A673 (cell line): ENCODE measurements around the gene NKX1-1. TPM values are rescaled to one million over a fixed set of nuclear protein-coding genes. Genes with fewer than 3 reads are reported as not detected.
"Not testable (repeated sequence)": the region's sequence is repeated elsewhere in the genome, so short reads cannot be mapped to it uniquely, and the experiment has no call there.

Experiments
- BruUV-seq: library from RNA; stranded (reverse); fragments of 400-500 nt; replicated peaks from 2 replicates; lab custom pipeline; 2021; lab: Mats Ljungman, UMichigan
- CTCF ChIA-PET: fragments of 300-600 bp; sonication (Branson Sonifier 250); formaldehyde crosslinking; loops from one replicate; lab custom pipeline; 2022; ENCODE audit warnings: antibody characterized with exemption; lab: Charles Lee
- POLR2A ChIA-PET: fragments of 300-600 bp; sonication (Branson Sonifier 250); formaldehyde crosslinking; loops from one replicate; lab custom pipeline; 2022; ENCODE audit warnings: antibody characterized with exemption; ENCODE audit not compliant: low non-redundant PET; lab: Charles Lee
- DNase-seq: peaks from one replicate; pipeline ENCODE4 v3.0.0-alpha.2; 2015; ENCODE audit warnings: low spot score
- H3K27ac ChIP-seq: fragments of 200-600 bp; sonication (generic); 2 replicates; pipeline ENCODE4 v1.5.1; 2016; ENCODE audit warnings: mixed run types, low read depth, mild to moderate bottlenecking, mixed read lengths, antibody characterized with exemption, low read length; ENCODE audit not compliant: poor library complexity, severe bottlenecking
- H3K27me3 ChIP-seq: fragments of 200-600 bp; sonication (generic); replicated peaks from 2 replicates; pipeline ENCODE4 v1.6.1; 2017; ENCODE audit warnings: mixed run types, low read depth, mild to moderate bottlenecking, mixed read lengths, antibody characterized with exemption, low read length; ENCODE audit not compliant: insufficient read depth, poor library complexity
- H3K36me3 ChIP-seq: fragments of 200-600 bp; sonication (generic); 2 replicates; pipeline ENCODE4 v1.6.1; 2016; ENCODE audit warnings: mixed run types, mild to moderate bottlenecking, mixed read lengths, antibody characterized with exemption, low read length; ENCODE audit not compliant: insufficient read depth, poor library complexity, severe bottlenecking
- H3K4me1 ChIP-seq: fragments of 200-600 bp; sonication (generic); 2 replicates; pipeline ENCODE4 v1.6.1; 2017; ENCODE audit warnings: mixed run types, mild to moderate bottlenecking, mixed read lengths, antibody characterized with exemption, low read length; ENCODE audit not compliant: insufficient read depth, poor library complexity, severe bottlenecking
- H3K4me3 ChIP-seq: fragments of 200-600 bp; sonication (generic); 2 replicates; pipeline ENCODE4 v1.5.1; 2016; ENCODE audit warnings: low read depth, mixed run types, mild to moderate bottlenecking, mixed read lengths, low read length; ENCODE audit not compliant: poor library complexity, severe bottlenecking
- H3K9me3 ChIP-seq: fragments of 200-600 bp; sonication (generic); 2 replicates; pipeline ENCODE4 v1.6.1; 2016; ENCODE audit warnings: mixed run types, low read depth, mild to moderate bottlenecking, mixed read lengths, antibody characterized with exemption, low read length; ENCODE audit not compliant: poor library complexity, severe bottlenecking
- CTCF ChIP-seq: fragments of 300-800, 200-600 bp; sonication (generic); conservative IDR thresholded peaks from 2 replicates; pipeline ENCODE4 v1.5.1; 2017; ENCODE audit warnings: low read depth, mild to moderate bottlenecking, antibody characterized with exemption, low read length, moderate library complexity, mixed read lengths
- EZH2 ChIP-seq: fragments of 200-600 bp; sonication (generic); IDR thresholded peaks from 2 replicates; pipeline ENCODE4 v1.6.1; 2017; ENCODE audit warnings: borderline replicate concordance, low read depth, mild to moderate bottlenecking, mixed read lengths, antibody characterized with exemption, low read length; ENCODE audit not compliant: poor library complexity, severe bottlenecking
- intact Hi-C: fragments of 100-400 bp; cut with micrococcal nuclease; formaldehyde crosslinking; loops from one replicate; pipeline ENCODE4 v1.10.0; 2022; ENCODE audit not compliant: unreplicated experiment
- total RNA-seq: library from RNA; stranded (reverse); gene quantifications from 2 replicates; pipeline ENCODE4 v1.2.3, GENCODE V29; 2021

Gene NKX1-1
- total RNA-seq, 1 experiment from 2014 or later = not detected

GRCh38 chr4:1374706-1375045, 31.6 kb downstream of the NKX1-1 start:
- no peaks in the 10 kb centered on the region for H3K4me1 ChIP-seq

GRCh38 chr4:1373892-1374705, 32.1 kb downstream of the NKX1-1 start:
- DNase-seq = no peak
- Histone ChIP-seq H3K36me3 (no peaks in the 10 kb centered on the region), H3K9me3 (no peaks in the 10 kb centered on the region), H3K27ac (no peak overlapping the region), H3K4me3 (no peak overlapping the region), H3K27me3 (no peaks in the 10 kb centered on the region), H3K4me1 (no peaks in the 10 kb centered on the region)
- ChIA-PET POLR2A (no interaction called here), CTCF (no interaction called here)
- BruUV-seq = no TSS peak
- TF ChIP-seq CTCF (no peak), EZH2 (no peak)
- intact Hi-C loops = no loop called here

More at GRCh38 chr4:1374706-1375045, 31.6 kb downstream of the NKX1-1 start:
- Histone ChIP-seq H3K27me3 (no peaks in the 10 kb centered on the region), H3K27ac (no peak overlapping the region), H3K36me3 (no peaks in the 10 kb centered on the region), H3K4me3 (no peak overlapping the region), H3K9me3 (no peaks in the 10 kb centered on the region)
- ChIA-PET CTCF (no interaction called here), POLR2A (no interaction called here)
- no peak for TF ChIP-seq CTCF
- DNase-seq = no peak
- intact Hi-C loops = no loop called here
- no TSS peak for BruUV-seq

- CTCF ChIA-PET = interaction anchor here (0.7 kb wide), 1 partner anchor 141 kb away, joined by 3 read pairs; no protein-coding TSS in a partner anchor
- H3K27me3 ChIP-seq, H3K4me3 ChIP-seq, H3K9me3 ChIP-seq, H3K27ac ChIP-seq, DNase-seq, intact Hi-C loops, H3K36me3 ChIP-seq, H3K4me1 ChIP-seq, BruUV-seq, POLR2A ChIA-PET: not testable (repeated sequence)
Observed at GRCh38 chr4:1372576-1372975, 33.7 kb downstream of the NKX1-1 start.
